Stimulated activated CD4-positive, alpha-beta T cell treated with anti-CD3 and anti-CD28 coated beads, Interleukin-2, amount 100 ng/mL, for 4 hours (primary cell): ENCODE data around the gene NACA.

Experiments used
- DNase-seq: peaks from one replicate; pipeline ENCODE4 v3.0.0-alpha.2; 2020; ENCODE audit warnings: low read depth

The NACA gene

DNA sequence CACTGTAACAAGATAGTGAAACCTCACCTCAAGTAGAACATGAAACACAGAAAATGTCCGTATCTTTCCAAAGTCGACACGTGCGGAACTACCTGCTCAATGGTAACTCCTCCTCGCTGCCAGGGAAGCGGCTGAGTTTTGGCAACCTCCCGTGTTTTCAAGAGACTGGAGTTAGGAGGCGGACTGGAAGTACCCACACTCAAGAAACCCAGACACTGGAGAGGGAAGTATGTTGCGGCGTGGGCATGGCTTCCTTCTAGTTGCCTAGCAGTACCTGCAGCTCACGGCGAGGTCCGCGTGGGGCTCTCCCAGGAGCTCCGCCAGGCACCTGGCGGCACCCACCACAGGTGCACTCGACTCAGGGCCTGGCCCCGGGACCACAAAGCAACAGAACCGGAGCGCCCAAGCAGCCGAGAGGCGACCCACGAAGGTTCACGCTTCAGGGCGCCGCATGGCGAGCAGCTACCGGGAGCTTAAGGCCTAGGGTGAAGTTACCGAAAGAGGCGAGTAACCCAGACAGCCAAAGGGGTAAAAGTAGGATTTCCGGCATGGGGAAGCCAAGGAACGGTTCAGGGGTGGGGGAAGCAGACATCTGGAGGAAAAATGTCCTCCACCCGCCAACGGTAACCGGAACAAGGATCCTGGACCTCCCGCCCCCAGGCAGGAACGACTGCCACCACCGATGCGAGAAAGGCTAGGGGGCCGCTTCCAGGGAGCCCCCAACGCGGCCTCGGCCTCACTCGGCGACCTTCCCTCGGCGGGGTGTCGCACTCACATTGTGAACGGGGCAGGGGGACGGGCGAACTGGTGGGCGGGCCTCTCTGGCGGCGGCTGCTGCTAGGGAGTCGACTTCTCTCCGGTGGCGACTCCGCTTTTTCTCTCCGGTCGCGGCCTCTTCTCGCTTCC, 37.6 kb downstream of the NACA start:
- peak; percentile 52 for DNase-seq

DNA sequence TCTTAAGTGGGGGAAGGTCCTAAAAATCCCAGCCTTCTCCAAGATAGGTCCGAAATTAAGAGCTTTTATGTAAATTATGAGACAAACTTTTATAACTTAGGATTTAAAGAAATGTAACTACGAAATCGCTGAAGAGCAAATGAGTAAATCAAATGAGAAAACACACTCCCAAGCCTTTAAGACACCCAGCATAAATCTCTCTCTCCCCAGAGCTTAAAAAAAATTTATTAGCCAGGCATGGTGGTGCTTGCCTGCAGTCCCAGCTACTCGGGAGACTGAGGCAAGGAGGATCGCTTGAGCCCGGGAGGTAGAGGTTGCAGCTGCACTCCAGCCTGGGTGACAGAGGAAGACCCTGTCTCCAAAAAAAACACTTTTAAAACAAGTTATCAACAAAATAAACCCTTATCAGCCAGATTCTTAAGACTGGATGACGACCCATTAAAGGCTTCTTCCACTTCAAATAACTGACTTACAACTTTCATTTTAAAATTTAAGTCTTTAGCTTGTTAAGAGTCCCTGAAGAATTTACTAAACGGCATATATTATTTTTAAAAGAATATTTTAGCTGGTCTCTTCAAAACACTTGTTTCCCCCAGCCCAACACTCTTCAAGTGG, 40.2 kb downstream of the NACA start:
- no peak for DNase-seq

DNA sequence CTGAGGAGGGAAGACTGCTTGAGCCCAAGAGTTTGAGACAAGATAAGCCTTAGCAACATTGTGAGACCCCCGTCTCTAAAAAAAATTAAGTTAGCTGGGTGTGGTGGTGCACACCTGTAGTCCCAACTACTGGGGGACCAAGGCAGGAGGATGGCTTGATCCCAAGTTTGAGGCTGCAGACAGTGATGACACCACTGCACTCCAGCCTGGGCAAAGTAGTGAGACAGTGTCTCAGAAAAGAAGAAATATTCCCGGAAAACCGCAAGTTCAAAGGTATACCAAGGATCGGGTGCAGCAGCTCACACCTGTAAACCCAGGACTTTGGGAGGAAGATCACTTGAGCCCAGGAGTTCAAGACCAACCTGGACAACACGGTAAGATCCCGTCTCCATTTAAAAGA, 42.8 kb downstream of the NACA start:
- no peak for DNase-seq

DNA sequence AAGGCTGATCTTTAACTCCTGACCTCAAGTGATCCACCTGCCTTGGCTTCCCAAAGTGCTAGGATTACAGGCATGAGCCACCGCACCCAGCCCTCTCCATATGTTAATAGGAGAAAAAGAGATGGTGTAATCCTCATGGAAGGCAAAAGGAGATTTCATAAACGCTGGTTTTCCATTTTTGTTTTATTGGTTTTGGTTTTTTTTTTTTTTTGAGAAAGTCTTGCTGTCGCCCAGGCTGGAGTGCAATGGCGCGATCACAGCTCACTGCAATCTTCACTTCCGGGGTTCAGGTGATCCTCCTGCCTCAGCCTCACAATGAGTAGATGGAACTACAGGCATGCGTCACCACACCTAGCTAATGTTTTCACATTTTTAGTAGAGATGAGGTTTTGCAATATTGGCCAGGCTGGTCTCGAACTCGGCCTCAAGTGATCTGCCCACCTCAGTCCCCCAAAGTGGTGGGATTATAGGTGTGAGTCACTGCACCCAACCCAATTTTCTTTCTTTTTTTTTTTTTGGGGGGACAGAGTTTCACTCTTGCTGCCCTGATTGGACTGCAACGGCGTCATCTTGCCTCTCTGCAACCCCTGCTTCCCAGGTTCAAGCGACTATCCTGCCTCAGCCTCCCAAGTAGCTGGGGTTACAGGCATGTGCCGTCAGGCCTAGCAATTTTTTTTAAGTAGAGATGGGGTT, 45.1 kb downstream of the NACA start:
- DNase-seq: no peak

DNA sequence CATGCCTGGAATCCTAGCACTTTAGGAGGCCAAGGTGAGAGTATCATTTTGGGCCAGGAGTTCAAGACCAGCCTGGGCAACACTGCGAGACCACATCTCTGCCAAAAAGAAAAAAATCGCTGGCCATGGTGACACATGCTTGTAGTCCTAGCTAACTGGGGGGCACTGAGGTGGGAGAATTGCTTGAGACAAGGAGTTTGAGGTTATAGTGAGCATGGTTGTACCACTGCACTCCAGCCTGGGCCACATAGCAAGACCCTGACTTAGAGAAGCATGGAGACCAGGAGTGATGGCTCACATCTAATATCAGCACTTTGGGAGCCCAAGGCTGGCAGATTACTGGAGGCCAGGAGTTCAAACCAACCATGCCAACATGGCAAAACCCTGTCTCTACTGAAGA, 46.2 kb downstream of the NACA start:
- DNase-seq: no peak

DNA sequence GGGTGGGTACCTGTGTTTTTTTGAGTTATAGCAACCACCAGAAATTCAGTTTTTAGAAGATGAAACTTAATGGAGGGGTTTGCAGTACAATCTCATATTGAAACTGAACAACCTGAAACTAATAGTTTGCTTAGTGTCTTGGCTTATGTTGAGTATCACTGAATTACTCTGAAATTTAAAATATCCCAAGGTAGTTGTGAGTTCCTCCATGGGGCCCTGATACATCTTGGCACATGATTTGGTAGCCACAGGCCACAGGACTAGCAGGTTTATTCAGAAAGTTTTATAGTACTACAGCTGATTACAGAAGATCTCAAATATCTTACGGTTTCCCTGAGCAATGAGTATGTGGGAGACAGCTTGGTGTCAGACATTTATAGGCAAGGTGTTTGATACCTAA, 47.4 kb downstream of the NACA start:
- DNase-seq: no peak

DNA sequence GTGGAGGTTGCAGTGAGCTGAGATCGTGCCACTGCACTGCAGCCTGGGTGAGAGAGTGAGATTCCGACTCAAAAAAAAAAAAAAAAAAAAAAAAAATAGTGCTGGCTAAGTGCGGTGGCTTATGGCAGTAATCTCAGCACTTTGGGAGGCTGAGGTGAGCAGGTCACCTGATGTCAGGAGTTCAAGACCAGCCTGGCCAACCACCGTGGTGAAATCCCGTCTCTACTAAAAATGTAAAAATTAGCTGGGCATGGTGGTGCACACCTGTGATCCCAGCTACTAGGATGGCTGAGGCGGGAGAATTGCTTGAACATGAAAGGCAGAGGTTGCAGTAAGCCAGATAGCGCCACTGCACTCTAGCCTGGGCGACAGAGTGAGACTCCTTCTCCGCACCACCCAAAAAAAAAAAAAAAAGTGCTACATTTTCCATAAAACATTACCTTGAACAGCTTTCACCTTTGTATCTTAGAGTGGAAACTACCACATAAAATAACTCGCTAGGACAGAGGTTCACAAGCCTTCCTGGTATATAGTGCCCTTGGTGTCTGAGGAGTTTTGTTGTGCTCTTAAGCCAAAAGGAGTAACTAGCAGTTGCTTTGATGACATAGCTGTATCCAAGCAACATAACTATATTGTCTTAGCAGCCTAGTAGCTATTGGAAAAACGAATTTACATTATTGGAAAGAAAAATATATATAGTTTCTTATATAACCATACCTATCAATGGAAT, 48.1 kb downstream of the NACA start:
- no peak for DNase-seq

DNA sequence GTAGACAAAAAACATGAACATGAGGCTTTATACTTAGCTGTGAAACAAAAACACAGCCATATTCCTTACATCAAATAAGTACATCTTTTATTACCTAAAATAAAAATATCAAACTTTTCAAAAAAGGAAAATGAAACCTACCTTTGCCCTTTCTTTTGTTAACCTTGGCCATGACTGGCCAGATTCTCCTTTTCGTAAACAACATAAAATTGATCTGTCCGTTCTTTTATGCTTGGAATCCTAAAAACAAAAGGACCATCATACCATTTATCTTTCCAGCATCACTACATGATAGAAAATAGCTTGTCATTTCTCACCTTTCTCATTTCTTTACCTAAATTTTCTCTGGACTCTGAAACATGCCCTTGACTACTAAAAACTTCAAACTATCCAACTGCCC, 53.5 kb downstream of the NACA start:
- DNase-seq: no peak

DNA sequence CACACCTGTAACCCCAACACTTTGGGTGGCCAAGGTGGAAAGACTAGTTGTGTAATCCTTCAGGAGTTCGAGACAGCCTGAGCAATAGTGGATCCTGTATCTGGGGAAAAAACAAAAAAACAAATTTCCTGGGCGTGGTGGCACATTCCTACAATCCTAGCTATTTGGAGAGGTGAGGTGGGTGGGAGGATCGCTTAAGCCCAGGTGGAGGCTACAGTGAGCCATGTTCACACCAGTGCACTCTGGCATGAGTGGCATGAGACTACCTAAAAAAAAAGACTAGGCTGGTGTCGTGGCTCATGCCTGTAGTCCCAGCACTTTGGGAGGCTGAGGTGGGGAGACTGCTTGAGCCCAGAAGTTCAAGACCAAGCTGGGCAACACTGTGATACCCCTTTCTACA, 54.3 kb downstream of the NACA start:
- no peak for DNase-seq

DNA sequence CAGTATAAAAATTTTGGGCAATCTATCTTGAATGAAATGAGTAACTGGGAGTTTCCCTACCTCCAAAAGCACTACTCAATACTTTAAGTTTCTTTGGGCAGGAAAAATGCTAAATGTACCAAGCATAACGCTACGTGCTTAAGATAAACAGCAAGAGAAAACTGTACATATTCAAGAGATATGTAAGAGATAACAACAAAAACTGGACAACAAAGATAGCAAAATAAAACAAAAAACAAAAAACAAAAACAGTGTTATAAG, 57.0 kb downstream of the NACA start:
- no peak for DNase-seq
